H54 (cell line): ENCODE data around the gene GMDS.
"Not testable (repeated sequence)": the region's sequence is repeated elsewhere in the genome, so short reads cannot be mapped to it uniquely, and the experiment has no call there.

ENCODE experiments used
- DNase-seq: peaks from one replicate; pipeline ENCODE4 v3.0.0; 2011; ENCODE audit warnings: low spot score, mixed read lengths; ENCODE audit not compliant: insufficient read length
- FAIRE-seq: peaks from 3 replicates; lab custom pipeline; 2011; peaks lifted over from hg19 to GRCh38; lab: Jason Lieb, UNC
- POLR2A ChIP-seq: IDR thresholded peaks from 2 replicates; pipeline ENCODE4 v1.6.1; 2011; ENCODE audit warnings: low read depth, mild to moderate bottlenecking, low read length

The GMDS gene

DNA sequence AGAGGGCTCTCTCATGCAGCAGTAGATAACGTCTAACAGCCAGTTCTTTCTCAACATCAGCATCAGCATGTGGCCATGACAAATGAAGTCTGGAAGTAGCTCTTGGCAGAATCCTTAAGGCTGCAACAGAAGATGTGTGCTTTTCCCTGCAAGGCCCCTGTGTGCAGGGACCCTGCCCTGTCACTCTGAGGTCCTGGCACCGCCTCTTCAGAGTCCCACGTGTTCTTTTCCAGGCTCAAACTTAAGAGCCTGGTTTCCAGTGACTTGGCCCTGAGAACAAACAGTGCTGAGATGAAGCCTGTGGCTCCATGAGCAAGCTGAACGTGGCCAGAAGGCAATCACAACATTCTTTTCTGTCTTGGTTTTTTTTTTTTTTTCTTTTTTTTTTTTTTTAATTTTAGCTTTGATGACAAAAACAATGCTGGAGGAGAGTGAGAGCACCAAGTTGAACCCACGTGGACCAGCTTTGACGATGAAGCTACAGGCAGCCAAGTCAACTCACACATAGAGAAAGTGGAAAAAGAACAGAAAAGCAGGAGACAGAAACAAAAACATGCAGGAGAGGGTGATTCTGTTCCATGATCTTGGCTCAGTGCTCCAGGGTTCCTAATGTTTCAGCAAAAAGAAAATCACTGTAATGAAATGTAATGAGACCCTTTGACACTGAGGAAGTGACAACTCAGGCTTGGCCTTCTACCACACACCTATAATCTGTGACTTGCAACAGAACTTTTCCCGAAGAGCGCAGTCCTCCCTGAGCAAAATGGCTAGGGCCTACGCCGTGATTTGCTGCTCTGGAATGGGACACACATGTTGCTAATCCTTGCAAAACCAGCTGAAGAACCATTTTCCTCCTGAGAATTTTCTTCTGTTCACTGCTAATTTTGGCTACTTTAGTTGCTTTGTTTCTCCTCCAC lies 549.6 kb downstream of the GMDS start:
- no peak for TF ChIP-seq POLR2A
- DNase-seq = no peak
- FAIRE-seq = no peak

GRCh38 chr6:1691828-1692227 lies 553.6 kb downstream of the GMDS start:
- not testable (repeated sequence) for DNase-seq, FAIRE-seq

GRCh38 chr6:1690656-1691055 lies 554.7 kb downstream of the GMDS start:
- not testable (repeated sequence) for FAIRE-seq, DNase-seq

DNA sequence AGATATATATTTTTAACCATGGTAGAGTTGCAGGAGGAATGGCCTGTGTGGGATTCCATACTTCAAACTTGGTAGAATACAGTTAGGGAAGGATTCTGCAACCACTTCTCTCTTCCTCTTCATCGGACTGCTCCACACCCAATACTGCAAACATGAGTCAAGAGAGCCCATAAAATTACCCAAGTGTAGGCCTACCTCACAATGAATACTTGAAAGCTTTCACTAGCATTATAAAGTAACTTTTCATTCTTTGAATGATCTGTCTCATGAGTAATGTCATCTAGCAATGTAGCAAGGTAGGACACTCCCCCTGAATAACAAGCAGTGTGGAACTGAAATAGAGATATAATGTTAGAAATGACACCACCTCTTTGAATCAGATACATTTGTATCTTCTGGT lies 556.3 kb downstream of the GMDS start:
- no peak for TF ChIP-seq POLR2A
- DNase-seq = no peak

DNA sequence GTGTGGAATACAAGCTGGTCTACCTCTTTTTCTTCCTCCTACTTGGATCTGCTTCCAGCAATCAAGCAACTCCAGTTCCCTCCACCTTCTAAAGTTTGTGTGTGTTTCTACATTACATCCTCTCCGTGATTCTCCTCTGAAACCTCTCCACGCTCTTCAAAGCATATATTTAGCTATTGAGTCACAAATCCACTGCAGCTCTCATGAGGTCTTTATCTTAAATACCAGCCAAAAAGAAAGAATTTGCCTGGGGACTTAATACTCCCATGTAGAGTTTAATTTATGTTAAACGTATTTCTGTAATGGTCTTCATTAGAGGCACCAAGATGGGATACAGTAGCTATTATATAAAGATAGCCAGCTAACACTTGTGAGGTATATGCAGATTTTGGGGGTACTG lies 557.0 kb downstream of the GMDS start:
- no peak for DNase-seq
- FAIRE-seq = no peak
- no peak for TF ChIP-seq POLR2A

More for the DNA sequence above, 556.3 kb downstream of the GMDS start:
- FAIRE-seq = no peak

DNA sequence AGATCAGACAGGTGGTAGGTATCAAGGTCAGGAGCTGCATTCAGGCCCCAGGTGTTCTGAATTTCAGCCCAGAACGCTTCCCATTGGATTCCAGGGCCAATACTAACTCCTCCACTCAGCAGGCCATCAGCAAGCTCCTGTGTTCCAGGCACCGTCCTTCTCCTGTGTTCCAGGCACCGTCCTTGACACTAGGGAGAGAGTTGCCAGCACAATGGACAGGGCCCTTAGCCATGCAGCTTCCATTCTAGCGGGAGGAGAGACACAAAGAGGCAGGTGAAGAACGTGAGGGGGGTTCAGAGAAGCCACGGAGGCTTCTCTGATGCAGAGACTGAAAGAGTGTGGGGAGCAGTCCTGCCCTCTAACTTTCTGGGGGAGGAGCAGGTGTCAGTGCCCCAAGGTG lies 558.0 kb downstream of the GMDS start:
- FAIRE-seq (no peak), DNase-seq (no peak)
- TF ChIP-seq POLR2A = no peak

GRCh38 chr6:1686117-1687098 lies 559.0 kb downstream of the GMDS start:
- no peak for TF ChIP-seq POLR2A
- DNase-seq = peak; percentile 51
- FAIRE-seq = peak; percentile 48

GRCh38 chr6:1679688-1680068 lies 565.7 kb downstream of the GMDS start:
- FAIRE-seq (no peak), DNase-seq (no peak)
- TF ChIP-seq POLR2A = no peak

DNA sequence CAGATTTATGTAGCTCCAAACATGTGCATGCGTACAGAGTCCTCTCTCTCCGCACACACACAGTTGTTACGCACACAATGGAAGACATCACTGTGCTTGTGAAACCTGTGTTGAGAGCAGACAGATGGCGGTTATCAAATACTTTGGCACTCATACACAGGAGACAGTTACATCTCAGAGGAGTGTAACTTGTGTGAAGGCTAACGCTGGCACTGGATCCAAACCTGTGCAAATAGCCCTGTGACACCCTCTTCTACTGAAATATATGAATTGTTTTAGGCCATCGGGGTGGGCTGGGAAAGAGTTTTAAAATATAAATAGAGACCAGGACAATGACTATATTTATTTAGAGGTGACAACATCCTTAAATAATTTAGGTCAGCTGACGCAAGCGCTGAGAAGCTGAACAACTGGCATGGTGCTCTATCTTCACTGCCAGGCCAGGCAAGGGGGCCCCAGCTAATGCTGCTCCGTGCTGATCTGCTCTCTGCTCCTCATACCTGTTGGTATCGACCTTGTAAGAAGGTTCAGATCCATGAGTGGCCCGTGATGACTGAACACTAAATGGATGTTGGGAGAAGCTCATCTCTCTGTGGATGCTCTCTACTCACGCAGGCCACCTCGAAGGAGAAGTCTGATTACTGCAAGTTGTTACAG lies 566.2 kb downstream of the GMDS start:
- FAIRE-seq (no peak), DNase-seq (no peak)
- no peak for TF ChIP-seq POLR2A

GRCh38 chr6:1678201-1678600 lies 567.2 kb downstream of the GMDS start:
- TF ChIP-seq POLR2A = no peak
- no peak for FAIRE-seq

GRCh38 chr6:1672379-1672778 lies 573.0 kb downstream of the GMDS start:
- DNase-seq = no peak
- no peak for FAIRE-seq
- TF ChIP-seq POLR2A = no peak

More at GRCh38 chr6:1678201-1678600, 567.2 kb downstream of the GMDS start:
- DNase-seq = no peak

DNA sequence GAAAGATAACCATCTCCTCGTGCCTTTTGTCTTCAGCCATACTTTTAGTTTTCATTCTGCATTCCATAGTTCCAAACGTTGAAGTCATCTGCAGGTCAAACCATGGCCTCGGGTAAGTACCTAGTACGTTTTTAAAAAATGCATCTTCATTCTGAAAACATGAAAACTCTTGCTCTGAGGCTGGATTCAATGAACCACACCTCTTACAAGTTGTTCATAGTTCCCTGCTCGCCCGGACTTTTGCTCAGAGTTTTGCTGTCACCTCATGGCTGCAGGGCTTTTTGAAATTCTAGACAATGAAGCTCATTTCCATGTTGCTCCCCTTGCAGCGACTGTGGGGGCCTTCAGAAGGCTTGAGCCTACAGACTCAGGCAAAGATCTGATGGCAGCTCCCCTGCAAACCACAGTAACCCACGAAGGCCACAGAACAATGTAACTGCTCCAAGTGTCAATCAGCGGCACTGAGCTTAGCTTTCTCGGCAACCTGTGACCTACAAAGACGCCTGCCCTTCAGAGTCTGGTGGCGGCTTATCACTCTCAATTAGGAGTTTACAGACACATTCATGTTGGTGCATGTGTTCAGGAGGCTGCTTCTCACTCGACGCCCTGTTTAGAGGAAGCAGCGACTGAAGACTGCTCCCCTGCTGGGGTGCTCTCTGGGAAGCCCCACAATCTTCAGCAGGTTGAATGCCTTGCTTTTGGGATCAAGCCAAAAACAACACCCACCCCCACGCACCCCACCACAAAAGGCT lies 574.5 kb downstream of the GMDS start:
- no peak for TF ChIP-seq POLR2A
- FAIRE-seq (no peak), DNase-seq (no peak)

DNA sequence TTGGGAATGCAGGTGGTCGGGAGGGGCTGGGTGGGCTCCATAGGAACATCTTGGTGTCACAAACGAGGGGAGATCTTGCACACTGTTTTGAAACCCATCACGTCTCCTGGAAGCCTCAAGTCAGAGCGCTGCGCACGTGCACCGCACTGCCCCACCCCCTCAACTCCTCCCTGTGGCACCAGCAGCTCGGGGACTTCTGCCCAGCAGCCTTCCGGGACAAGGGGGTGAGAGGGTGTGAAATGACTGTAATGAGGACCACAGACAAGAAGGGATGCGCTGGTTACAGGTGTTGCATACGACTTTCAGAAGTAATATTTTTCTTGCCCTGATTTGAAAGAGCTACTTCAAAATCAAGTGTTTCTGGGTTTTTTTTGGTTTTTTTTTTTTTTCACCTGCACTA lies 575.4 kb downstream of the GMDS start:
- FAIRE-seq = no peak
- no peak for TF ChIP-seq POLR2A
- DNase-seq = no peak

DNA sequence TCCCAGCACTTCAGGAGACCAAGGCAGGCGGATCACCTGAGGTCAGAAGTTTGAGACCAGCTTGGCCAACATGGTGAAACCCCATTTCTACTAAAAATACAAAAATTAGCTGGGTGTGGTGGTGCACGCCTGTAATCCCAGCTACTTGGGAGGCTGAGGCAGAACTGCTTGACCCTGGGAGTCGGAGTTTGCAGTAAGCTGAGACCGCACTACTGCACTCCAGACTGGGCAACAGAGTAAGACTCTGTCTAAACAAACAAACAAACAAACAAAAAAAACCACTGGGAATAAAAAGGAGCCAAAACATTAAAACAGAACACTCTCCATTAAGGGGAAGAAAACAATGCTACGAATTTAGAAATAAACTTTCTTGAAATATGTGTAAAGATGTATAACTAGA lies 576.9 kb downstream of the GMDS start:
- not testable (repeated sequence) for DNase-seq, FAIRE-seq
